ENCODE results near the gene CD300LD.

CD300LD gene

DNA sequence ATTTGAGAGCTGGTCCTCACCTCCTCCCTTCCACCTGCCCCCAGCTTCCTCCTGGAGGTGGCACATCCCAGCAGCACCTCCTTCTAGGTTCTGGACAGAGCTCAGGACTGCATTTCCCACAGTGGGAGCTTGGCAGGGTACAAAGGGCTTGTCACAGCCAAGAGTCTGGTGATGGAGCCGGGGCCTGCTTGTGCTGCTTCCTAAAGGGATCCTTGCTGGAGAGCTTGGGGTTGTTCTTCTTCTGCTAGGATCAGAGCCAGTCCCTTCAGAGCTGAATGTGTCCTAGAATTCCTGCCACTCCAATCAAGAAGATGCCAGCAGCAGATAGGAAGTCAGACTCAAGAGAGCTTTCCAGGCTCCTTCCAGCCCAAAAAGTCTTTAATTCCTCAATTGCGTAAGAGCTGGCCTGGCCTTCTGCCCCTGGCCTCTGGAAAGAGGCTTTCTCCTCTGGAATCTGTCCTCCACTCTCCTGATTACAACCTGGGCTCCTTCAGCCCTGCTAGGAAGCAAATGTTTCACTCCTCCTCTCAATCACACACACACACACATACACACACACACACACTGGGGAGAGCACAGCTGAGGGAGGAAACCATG, 27.1 kb upstream of the CD300LD start:
- Histone ChIP-seq H3K36me3 (ENCODE audit: low read length) (no peaks in the 10 kb centered on the region), H3K27ac (ENCODE audit: low read depth, low read length) (no peak overlapping the region), H3K9me2 (replicated peaks; ENCODE audit: insufficient read depth, low read length) (no peaks in the 10 kb centered on the region), H3K4me3 (ENCODE audit: insufficient read depth, low read length, poor library complexity, severe bottlenecking) (no peak overlapping the region), H3K9me3 (ENCODE audit: insufficient read depth, low read length) (no peaks in the 10 kb centered on the region), H3K79me2 (ENCODE audit: insufficient read depth, low read length) (no peaks in the 10 kb centered on the region), H4K20me1 (ENCODE audit: low read depth, low read length) (no peaks in the 10 kb centered on the region), H3F3A (ENCODE audit: insufficient read depth) (no peaks in the 10 kb centered on the region), H3K4me2 (ENCODE audit: low read depth, low read length, poor library complexity, severe bottlenecking) (no peak overlapping the region), H2AFZ (ENCODE audit: low read depth, low read length, severe bottlenecking) (no peak overlapping the region), H3K9ac (ENCODE audit: low read length) (no peak overlapping the region), H3K27me3 (ENCODE audit: low read length) (no peaks in the 10 kb centered on the region; the same call in 1 of the 2 replicates)
- TF ChIP-seq EZH2phosphoT487 (conservative IDR thresholded peaks at IDR 0.05; ENCODE audit: low read length): no peak
- TF ChIP-seq, protein P1, sequence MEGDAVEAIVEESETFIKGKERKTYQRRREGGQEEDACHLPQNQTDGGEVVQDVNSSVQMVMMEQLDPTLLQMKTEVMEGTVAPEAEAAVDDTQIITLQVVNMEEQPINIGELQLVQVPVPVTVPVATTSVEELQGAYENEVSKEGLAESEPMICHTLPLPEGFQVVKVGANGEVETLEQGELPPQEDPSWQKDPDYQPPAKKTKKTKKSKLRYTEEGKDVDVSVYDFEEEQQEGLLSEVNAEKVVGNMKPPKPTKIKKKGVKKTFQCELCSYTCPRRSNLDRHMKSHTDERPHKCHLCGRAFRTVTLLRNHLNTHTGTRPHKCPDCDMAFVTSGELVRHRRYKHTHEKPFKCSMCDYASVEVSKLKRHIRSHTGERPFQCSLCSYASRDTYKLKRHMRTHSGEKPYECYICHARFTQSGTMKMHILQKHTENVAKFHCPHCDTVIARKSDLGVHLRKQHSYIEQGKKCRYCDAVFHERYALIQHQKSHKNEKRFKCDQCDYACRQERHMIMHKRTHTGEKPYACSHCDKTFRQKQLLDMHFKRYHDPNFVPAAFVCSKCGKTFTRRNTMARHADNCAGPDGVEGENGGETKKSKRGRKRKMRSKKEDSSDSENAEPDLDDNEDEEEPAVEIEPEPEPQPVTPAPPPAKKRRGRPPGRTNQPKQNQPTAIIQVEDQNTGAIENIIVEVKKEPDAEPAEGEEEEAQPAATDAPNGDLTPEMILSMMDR (IDR thresholded peaks at IDR 0.05; ENCODE audit: insufficient read depth, low read length, poor library complexity, severe bottlenecking): no peak

DNA sequence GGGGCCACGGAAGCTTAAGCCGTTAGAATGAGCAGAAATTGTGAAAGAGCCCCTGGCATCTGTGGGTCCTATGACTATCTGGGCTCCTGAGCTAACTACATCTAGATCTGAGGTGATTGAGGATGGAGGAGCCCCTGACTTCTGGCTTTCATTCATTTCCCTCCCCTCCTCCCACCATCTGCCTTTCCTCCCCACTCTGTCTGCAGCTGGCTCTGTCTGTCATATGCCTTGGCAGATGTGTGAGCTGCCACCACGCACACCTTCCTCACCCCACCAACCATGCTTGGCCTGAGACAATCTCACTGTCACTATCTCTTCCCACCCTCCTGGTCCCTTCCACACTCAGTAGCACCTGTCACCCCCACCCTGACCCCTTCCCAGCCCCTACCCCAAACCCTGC, 26.4 kb upstream of the CD300LD start:
- Histone ChIP-seq H3K4me3 (ENCODE audit: insufficient read depth, low read length, poor library complexity, severe bottlenecking) (no peak overlapping the region), H3K9me3 (ENCODE audit: insufficient read depth, low read length) (no peaks in the 10 kb centered on the region), H3K4me2 (ENCODE audit: low read depth, low read length, poor library complexity, severe bottlenecking) (no peak overlapping the region), H4K20me1 (ENCODE audit: low read depth, low read length) (no peaks in the 10 kb centered on the region), H3F3A (ENCODE audit: insufficient read depth) (no peaks in the 10 kb centered on the region), H3K79me2 (ENCODE audit: insufficient read depth, low read length) (no peaks in the 10 kb centered on the region), H2AFZ (ENCODE audit: low read depth, low read length, severe bottlenecking) (no peak overlapping the region), H3K36me3 (ENCODE audit: low read length) (no peaks in the 10 kb centered on the region), H3K27me3 (ENCODE audit: low read length) (no peaks in the 10 kb centered on the region; the same call in 1 of the 2 replicates), H3K9ac (ENCODE audit: low read length) (no peak overlapping the region), H3K27ac (ENCODE audit: low read depth, low read length) (no peak overlapping the region), H3K9me2 (replicated peaks; ENCODE audit: insufficient read depth, low read length) (no peaks in the 10 kb centered on the region)
- TF ChIP-seq, protein P1 (IDR thresholded peaks at IDR 0.05; ENCODE audit: insufficient read depth, low read length, poor library complexity, severe bottlenecking): no peak
- TF ChIP-seq EZH2phosphoT487 (conservative IDR thresholded peaks at IDR 0.05; ENCODE audit: low read length): no peak

DNA sequence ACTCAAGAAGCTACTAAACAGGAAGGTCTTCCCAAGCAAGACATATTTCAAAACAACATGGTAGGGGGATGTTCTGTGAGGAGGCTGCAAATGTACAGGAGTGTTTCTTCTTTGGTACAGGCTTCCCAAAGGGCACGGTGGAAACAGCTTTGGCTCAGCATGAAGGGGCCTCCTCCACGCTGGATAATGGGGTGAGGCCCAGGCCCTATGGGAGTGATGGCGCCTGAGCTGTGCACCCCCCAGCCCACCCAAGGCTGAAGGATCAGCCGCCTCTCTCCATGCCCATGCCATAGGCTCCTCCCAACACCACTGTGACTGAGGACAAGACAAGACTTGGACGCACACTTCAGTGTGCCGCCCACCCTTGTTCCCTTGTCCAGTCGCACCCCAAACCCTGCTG, 24.6 kb upstream of the CD300LD start:
- H3K36me3 ChIP-seq (ENCODE audit: low read length): no peaks in the 10 kb centered on the region
- H3K79me2 ChIP-seq (ENCODE audit: insufficient read depth, low read length): no peaks in the 10 kb centered on the region
- no peak for TF ChIP-seq EZH2phosphoT487 (conservative IDR thresholded peaks at IDR 0.05; ENCODE audit: low read length)
- TF ChIP-seq, protein P1 (IDR thresholded peaks at IDR 0.05; ENCODE audit: insufficient read depth, low read length, poor library complexity, severe bottlenecking): no peak
- H3K4me2 ChIP-seq (ENCODE audit: low read depth, low read length, poor library complexity, severe bottlenecking): no peak overlapping the region
- no peak overlapping the region for H2AFZ ChIP-seq (ENCODE audit: low read depth, low read length, severe bottlenecking)
- H3K9ac ChIP-seq (ENCODE audit: low read length): no peak overlapping the region
- no peaks in the 10 kb centered on the region for H4K20me1 ChIP-seq (ENCODE audit: low read depth, low read length)
- no peaks in the 10 kb centered on the region for H3K9me3 ChIP-seq (ENCODE audit: insufficient read depth, low read length)
- no peaks in the 10 kb centered on the region for H3F3A ChIP-seq (ENCODE audit: insufficient read depth)
- no peaks in the 10 kb centered on the region; the same call in 1 of the 2 replicates for H3K27me3 ChIP-seq (ENCODE audit: low read length)
- no peak overlapping the region for H3K4me3 ChIP-seq (ENCODE audit: insufficient read depth, low read length, poor library complexity, severe bottlenecking)
- H3K27ac ChIP-seq (ENCODE audit: low read depth, low read length): no peak overlapping the region
- H3K9me2 ChIP-seq (replicated peaks; ENCODE audit: insufficient read depth, low read length): no peaks in the 10 kb centered on the region

Data from SU-DHL-6 (cell line).